GM12865 (cell line): ENCODE data around the gene OTOG.

Source experiments
- DNase-seq: peaks from one replicate; pipeline ENCODE4 v3.0.0; 2010; ENCODE audit warnings: low read depth
- H3K4me3 ChIP-seq: 2 replicates; pipeline ENCODE4 v1.5.1; 2011; ENCODE audit warnings: mild to moderate bottlenecking, low read depth, low read length, control low read depth
- CTCF ChIP-seq: IDR thresholded peaks from 2 replicates; pipeline ENCODE4 v1.5.1; 2011; ENCODE audit warnings: low read length, control low read depth, low read depth, inconsistent platforms; ENCODE audit not compliant: insufficient read depth; ENCODE audit errors: missing control alignments

OTOG gene

DNA sequence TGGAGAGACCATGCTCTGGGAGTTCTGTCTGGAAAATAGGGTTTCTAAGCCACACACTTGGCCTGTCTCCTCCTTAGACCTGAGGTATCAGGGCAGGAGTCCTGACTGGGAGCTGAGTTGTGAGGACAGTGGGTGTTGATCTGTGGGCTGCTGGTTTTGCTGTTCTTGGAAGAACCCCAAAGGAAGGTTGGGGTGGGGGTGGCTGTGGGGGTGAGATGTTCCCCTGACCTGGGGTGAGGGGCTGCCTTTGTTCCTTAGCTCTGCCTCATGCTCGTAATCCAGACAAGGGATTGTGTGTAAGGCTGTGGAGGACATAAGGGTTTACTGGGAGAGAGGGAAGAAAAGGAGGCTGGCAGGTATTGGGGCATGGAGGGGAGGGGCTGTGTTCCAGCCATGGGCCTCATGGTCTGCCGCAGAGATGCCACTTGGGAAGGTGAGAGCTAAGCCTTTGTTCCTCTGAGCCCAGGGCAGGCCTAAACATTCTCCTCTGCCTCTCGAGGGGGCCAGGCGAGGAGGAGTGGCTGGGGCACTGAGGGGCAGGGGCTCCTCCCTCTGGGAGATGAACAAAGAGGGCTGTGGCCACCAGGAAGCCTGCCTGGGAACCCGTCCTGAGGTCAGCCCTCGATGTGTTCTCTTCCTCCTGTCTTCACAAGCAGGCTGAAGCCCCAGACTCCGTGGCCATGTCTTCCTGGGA lies 4.4 kb downstream of the OTOG start:
- no peak for TF ChIP-seq CTCF

GRCh38 chr11:17552041-17552355 lies 4.9 kb downstream of the OTOG start:
- no peak overlapping the region for H3K4me3 ChIP-seq
- no peak for DNase-seq
- no peak for TF ChIP-seq CTCF

More for the DNA sequence above, 4.4 kb downstream of the OTOG start:
- no peak overlapping the region for H3K4me3 ChIP-seq
- DNase-seq = no peak

GRCh38 chr11:17552392-17553248 lies 5.6 kb downstream of the OTOG start:
- no peak for TF ChIP-seq CTCF
- DNase-seq = peak; percentile 11
- no peak overlapping the region for H3K4me3 ChIP-seq

DNA sequence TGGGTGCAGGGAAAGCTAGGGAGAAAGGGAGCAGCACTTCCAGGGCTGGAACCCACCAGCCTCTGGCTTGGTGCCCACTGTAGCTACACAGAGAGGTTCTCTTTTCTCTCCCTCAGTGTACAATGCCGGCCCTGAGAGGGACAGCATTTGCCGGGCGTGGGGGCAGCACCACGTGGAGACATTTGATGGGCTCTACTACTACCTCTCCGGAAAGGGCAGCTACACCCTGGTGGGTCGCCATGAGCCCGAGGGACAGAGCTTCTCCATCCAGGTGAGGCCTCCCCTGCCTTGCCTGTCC lies 6.1 kb downstream of the OTOG start:
- no peak for TF ChIP-seq CTCF
- DNase-seq = no peak
- no peak overlapping the region for H3K4me3 ChIP-seq

GRCh38 chr11:17554487-17554886 lies 7.4 kb downstream of the OTOG start:
- no peak for TF ChIP-seq CTCF
- H3K4me3 ChIP-seq = no peak overlapping the region
- DNase-seq = no peak

- TF ChIP-seq CTCF = no peak
- H3K4me3 ChIP-seq = no peak overlapping the region
- DNase-seq = no peak
These were observed 9.9 kb downstream of the OTOG start for GRCh38 chr11:17556999-17557398.
